Epidermal melanocyte (primary cell): ENCODE results near the gene GPR17.

Source experiments
- DNase-seq: peaks from one replicate; pipeline ENCODE4 v3.0.0; 2011; ENCODE audit warnings: low spot score; ENCODE audit not compliant: insufficient read length

The GPR17 gene

GRCh38 chr2:127654084-127654837, 8.3 kb downstream of the GPR17 start:
- no peak for DNase-seq

DNA sequence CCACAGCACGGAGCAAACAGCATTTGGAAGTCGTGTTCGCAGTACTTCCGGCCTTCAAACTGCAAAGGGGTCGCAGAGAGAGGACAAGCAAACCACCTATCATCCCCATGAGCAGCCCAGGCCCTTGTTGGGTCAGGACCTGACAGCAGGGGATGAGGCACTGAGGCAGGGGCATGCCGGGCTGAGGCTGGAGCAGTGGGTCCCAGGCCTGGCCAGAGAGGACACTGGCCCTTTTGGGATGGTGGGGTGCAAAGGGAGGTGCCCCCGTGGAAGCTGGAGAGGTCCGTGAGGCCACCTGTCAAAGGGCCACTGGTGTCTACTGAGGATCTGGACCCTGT, 8.9 kb downstream of the GPR17 start:
- no peak for DNase-seq

DNA sequence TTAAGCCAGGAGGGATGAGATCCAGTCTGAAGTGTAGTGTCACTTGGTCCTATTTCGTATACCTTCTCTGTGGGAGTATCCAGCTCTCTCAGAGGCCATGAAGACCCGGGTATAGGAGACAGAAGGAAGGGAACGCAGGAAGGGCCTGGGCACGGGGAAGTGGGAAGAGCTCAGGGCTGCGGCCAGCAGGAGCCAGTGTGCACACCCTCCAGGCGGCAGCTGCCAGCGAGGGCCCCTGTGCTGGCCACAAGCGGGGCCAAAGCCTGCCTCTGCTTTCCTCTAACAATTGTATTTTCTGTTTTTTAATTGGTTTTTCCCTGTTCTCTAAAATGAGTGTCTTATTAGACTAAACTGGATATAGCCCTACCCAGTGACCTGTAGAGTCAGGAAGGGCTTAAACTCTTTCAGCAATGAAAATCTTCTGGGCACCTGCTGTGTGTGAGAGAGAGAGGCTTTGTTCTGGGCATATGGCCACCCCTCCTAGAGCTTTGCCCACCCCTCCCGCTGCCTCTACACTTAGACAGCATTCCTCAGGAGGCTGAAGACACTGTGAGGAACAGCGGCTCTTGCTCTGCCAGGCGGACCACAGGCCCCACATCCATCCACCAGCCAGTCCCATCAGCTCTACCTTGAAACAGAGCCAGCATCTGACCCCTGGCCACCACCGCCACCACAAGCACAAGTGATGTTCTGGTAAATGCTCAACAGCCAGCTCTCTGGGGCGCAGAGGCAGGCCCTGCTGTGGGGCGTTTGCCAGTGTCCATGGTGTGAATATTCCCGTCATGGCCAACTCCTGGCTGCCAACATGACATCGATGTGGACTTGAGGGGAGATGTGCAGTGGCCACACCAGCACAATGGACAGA, 9.5 kb downstream of the GPR17 start:
- DNase-seq = no peak

DNA sequence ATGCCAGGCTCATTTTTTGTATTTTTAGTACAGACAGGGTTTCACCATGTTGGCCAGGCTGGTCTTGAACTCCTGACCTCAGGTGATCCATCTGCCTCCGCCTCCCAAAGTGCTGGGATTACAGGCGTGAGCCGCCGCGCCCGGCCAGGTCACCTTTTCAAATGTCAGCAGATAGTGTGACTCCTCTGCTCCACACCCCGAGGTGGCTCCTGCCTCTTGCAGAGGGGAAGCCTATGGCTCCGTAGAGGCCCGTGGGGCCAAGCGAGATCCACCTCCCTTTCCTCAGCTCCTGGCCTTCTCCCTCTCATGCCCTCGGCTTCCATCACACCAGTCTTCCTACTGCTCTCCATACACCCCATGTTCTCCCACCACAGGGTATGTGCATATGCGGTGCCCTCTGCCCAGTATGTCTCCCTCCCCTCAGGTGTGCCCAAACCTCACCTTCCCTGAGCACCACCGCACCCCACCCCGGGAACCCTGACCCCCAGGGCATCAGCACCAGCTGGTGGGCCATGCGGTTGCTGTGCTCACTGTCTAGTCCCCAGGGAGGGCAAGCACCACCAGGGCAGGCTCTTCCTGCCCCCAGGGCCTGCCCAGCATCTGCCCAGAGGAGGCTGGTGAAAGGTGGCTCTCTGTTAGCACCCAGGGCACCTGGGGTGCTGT, 10.7 kb downstream of the GPR17 start:
- DNase-seq = no peak

GRCh38 chr2:127657232-127657595, 11.3 kb downstream of the GPR17 start:
- no peak for DNase-seq

DNA sequence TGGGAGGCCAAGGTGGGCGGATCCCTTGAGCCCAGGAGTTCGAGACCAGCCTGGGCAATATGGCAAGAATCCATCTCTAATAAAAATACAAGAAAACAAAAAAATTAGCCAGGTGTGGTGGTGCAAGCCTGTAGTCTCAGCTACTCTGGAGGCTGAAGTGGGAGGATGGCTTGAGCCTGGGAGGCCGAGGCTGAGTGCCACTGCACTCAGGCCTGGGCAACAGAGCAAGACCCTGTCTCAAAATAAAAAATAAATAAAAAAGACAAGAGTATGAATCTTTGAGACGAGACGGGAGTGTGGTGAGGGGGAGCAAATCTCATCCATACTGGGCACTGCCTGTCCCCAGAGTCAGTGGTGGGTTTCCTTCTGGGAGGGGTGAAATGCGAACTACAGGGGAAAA, 12.2 kb downstream of the GPR17 start:
- no peak for DNase-seq

DNA sequence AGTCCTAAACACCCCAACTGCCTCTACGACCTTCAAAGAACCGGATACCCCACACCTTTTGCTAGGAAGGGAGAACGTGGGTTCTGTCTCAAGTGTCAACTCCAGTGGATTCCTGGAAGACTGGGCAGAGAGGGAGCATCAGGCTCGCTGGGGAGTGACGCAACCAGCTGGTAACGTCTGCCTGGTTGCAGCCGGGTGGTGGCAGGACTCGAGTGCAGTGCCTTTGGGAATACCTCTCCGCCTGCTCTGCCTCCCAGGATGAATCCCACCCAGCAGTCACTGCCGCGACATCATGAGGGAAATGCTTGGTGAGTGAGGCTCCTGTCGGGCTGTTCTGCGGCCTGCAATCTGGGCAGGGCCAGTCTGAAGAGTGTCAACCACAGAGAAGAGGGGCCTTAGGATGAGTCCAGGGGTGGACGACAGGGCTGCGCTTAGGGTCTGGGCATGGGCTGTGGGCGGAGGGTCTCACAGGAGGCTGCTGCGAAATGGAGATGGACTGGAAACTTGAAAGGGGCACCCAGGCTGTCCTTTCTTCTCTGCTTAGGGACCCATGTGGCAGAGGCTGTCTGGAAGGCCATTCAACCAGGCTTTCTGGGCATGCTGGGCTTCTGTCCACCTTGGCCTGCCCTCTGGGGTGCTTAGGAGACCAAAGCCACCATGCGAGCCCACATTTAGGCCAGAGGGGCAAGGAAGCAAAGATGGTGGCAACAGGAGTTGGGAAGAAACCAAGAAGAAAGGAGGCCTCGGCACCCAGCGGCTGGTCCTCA, 12.9 kb downstream of the GPR17 start:
- no peak for DNase-seq

- DNase-seq = no peak
Observed at GRCh38 chr2:127659408-127660290, 13.7 kb downstream of the GPR17 start.

- no peak for DNase-seq
Observed at GRCh38 chr2:127660291-127660578, 14.3 kb downstream of the GPR17 start.

GRCh38 chr2:127661072-127661649, 15.2 kb downstream of the GPR17 start:
- DNase-seq = no peak

GRCh38 chr2:127661949-127662510, 16.1 kb downstream of the GPR17 start:
- no peak for DNase-seq

DNA sequence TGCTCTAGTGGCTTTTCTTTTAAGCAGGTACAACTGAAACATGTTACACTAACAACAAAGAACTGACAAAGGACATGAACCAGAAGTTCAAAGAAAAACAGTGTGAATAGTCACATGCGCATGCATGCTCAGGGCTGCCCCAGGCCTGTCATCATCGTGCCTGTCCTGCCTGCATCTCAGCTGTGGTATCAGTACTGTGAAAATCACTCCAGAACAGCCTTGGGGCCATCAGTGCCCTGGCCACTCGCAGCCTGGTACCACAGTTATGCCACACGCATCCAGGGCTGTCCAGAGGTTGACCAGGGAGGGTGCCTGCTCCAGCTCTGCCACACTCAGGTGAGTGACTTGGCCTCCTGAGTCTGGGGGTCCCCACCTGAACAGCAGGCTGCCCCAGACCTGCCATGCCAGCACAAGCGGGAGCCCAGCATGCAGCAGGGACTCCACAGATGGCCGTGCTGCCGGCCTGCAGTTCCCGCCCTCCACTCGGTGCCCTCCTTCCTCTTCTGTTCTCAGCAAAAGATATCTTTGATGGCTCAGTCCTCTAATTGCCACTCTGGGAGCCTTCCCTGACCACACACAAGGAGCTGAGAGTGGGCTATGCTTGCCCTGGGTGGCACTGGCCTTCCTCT, 17.1 kb downstream of the GPR17 start:
- DNase-seq = no peak

GRCh38 chr2:127663566-127664064, 17.7 kb downstream of the GPR17 start:
- DNase-seq = no peak

GRCh38 chr2:127664065-127664894, 18.3 kb downstream of the GPR17 start:
- DNase-seq = no peak

DNA sequence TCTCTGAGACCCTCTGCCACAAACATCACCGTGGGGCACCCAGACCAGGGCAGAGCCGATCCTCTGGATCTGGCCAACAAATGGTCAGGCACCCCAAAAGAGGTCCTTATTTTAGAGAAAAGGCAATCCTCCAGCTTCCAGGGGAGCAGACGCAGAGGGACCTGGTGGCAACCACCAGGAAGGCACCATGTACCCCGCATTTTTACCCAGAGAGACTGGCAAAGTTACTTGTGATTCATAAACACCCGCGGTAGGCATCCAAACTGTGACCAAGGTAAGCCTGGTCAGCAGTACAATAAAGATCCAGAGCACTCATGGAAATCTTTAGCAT, 18.9 kb downstream of the GPR17 start:
- DNase-seq = no peak

DNA sequence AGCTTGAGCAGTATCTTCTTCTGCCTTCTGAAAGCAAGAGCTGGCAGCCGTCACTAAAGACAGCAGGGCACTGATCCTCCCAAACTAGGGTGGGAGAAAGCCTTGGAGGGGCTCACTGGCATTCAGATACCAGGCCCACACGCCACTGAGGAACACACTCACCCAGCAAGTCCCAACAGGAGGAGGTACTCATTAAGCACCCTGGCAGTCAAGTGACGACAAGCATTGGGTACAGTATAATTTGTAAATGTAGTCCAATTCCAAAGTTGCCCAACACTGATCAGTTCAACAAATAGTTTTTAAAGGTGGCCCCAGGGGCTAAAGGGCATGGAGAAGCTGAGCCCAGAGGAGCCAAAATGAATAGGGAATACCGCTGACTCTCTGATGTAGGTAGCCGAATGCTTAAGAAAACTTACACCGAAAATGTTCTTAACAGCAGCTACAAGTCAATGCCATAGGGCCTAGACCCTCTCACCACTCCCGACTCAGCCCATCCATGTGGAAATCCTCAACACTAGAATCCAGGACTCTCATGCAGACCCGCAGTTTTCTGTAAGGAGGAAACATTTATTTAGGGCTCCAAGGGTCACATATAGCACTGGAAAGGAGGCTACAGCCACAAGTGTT, 19.4 kb downstream of the GPR17 start:
- DNase-seq = no peak

DNA sequence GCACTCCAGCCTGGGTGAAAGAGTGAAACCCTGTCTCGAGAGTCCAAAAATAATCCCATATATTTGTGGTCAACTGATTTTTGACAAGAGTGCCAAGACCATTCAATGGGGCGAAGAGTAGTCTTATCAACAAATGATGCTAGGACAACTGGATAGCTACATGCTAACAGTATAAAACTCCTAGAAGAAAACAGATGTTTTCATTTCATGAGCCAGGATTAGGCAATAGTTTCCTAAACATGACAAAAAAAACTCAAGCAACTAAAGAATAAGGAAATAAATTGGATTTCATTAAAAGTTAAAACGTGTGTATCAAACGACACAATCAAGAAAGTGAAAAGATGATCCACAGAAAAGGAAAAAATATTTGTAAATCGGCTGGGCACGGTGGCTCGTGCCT, 23.1 kb downstream of the GPR17 start:
- peak; percentile 56 for DNase-seq
